NCI-H524 (cell line): ENCODE measurements around the gene PSMB11.

Source experiments
- DNase-seq, 2 experiments: peaks; one replicate each; lab custom pipeline; 2025; lab: John Stamatoyannopoulos, UW

Gene PSMB11

DNA sequence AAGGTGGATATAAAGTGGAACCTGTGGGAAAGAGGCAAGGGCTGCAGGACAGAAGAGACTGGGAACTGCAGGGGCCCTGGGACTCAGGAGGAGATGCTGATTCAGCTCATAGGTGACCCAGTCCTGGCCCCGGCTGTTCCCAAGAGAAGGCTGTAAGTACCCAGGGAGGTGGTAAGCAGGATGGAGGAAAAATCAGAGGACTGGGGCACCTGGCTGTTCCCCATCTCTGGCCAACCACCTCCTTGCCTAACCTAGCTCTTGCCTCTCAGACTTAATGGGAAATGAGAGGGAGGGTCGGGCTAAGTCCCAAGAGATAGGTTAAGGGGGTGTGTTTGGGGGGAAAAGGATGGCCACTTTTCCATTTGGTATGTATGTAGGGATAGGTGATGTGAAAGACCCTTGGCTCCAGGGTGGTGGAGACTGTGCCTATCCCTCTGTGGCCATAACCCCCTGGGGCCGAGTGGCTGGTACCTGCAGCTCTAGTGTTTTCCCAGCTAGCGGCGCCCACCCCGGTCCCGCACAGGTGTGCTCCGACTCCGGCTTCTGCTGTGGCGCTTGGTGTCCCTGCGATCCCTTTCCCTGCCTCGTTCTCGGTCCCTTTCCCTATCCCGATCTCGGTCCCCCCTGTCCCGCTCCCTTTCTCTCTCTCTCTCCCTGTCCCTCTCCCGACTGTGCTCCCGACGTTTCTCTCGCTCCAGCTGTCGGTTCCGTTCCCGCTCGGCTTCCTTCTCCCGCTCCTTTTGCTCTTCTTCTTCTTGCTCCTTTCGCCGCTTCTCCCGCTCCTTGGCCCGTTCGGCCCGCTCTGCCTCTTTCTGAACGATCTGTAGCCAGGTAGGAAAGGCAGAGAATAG, 16.9 kb downstream of the PSMB11 start:
- no peak for DNase-seq

- no peak for DNase-seq
These were observed 18.7 kb downstream of the PSMB11 start for GRCh38 chr14:23060536-23061260.

DNA sequence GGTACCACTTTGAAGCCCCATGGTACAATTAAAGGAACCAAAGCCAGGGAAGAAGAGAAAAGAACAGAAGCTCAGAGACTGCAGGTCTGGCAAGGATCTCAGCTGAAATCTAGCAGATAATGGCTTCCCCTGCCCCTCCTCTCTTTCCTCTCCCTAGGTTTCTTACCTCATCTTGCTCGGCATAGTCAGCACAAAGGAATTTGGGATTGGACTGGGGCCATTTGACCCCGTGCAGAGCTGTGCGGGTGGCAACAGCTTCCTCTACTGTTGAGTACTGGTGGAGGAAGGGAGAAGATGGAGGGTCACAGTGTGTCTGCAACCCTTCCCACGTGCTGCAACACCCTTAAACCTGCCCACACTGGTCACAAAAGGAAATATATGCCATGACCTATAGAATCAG, 20.0 kb downstream of the PSMB11 start:
- DNase-seq = no peak

DNA sequence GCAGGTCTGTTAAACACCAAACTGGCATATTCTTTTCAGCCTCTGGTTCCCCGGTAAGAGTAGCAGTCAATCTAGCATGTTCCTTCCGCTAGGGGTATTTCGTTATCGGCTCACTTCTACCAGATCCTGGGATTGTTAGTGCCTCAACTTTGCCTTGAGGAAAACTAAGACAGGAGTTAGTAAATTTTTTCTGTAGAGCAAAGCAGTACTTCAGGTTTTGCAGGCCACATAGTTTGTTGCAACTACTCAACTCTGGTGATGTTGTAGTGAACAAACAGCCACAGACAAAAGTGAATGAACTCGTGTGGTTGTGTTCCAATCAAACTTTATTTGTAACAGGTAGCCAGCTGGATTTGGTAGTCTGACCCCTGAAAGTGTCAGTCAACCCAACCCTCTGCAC, 21.6 kb downstream of the PSMB11 start:
- DNase-seq = no peak

GRCh38 chr14:23066368-23066767, 24.4 kb downstream of the PSMB11 start:
- DNase-seq = no peak

DNA sequence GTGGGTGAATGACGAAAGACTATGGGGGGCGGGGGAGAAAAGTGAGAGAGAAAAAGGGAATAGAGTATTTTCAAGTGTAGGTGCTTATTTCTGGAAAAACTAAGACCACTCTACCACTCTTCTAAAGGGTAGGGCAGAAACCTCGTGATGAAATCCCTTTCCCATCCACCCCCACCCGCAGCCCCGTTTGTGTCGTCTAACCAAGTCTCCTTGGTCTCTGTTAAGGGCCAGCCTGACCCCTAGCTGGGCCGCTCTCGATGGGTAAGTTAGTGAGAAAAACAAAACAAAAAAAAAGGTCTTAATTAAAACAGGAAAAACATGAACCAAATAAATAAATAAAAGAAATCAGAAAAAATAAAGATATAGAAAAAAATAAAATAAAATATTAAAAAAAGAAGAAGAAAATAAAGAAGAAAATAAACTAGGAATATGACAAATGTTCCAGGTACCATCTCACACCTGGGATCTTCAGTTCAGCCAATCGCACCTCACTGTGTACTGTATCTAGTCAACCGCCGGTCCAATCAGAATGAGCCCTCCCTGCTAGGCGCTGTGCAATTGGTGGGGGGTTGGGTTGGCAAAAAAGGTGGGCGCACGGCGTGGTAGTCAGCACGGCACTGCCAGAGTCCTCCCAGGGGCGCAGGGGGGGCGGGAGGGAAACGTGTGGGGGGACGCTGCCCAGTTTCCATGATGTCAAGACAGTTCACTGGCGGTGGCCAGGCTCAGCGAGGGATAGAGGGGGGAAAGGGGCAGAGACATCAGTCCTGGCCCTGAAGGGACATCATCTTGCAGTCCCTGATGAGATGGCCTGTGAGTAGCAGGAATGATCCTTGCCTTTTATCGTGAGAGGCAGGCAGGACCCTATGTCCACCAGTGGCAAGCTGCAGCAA, 25.1 kb downstream of the PSMB11 start:
- DNase-seq = no peak

GRCh38 chr14:23067847-23068788, 26.1 kb downstream of the PSMB11 start:
- DNase-seq = no peak

GRCh38 chr14:23068789-23069412, 26.9 kb downstream of the PSMB11 start:
- no peak for DNase-seq

DNA sequence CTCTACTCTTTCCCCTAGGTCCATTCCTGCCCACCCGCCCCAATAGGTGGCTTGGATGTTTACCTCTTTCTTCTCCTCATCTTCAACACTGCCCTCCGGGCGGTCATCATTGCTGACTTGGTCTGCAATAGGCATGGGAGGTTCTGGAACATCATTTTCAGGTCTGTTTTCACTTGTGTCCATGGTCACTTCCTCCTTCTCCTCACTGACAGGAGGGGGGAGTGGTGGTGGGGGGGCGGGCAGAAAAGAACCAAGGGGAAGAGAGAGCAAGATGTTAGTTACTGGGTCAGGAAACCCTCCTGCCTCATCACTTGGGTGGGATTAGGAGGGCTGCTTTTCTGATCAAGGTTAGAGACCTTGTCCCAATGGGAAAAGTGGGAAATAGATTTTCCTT, 27.4 kb downstream of the PSMB11 start:
- DNase-seq = no peak

DNA sequence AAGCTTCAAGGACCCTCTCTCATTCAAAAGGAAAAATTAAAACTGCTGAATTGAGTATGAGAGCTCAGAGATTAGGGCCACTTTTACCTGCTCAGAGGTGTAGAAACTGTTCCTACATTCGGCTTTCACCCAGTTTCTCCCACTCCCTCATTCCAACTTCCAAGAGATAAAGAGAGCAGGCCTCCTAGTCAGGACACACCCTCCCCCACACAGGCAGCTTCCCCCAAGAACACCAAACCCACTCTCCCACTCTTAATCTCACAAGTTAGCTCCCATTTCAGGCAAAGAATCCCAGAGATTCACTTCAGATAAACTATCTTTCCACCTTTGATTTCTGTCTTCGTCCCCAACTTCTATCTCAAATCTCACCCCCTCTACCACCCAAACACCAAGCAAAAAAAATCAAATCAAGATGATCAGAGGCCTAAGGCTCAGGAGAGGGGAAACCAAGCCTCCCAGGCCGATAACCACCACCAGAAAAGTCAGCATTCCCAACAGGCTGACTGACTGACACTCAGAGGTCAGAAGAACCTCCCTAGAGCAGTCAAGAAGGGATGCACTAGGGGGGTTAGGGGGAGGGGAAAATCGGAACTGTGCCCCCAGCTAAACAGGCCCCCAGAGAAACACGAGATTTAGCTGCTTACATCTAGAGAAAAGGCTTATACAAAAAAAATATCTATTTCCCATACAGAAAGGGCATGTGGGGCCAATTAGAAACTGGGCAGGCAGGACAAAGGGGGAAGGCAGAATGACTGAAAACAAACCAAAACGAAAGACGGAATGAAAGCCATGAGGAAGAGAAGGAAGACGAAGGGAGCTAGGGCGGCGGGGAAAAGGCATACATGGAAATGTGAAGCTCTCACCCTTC, 28.5 kb downstream of the PSMB11 start:
- DNase-seq = no peak

- no peak for DNase-seq
These were observed 29.4 kb downstream of the PSMB11 start for GRCh38 chr14:23071244-23071920.

GRCh38 chr14:23071921-23072539, 30.0 kb downstream of the PSMB11 start:
- no peak for DNase-seq

- no peak for DNase-seq
These were observed 32.9 kb downstream of the PSMB11 start for GRCh38 chr14:23074906-23075305.

DNA sequence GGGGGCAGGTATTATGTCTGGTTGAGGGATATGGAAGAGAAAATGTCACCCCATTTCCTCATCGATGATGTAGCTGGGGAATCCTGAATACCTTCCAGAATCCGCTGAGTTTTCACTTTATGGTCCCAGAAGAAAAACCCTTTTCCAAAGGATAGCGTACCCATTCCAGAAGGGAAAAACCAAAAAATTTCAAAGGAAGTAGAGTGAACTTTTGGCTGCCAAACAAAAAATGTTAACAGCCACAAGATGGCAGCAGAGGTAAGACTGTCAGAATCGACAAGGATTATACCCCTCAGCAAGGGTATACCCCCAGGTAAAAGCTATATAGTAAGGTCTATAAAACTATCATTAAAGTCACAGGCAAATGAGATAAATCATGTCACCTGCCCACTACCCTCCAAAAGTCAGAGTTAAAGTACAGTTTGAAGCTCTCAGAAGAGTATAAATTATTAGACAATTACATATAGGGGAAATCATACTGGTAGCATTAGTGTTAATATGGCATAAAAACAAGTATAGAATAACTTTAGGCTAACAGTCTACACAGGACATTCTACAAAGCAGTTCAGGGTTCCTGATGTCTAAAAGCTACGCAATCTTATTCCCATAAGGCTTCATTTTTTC, 34.9 kb downstream of the PSMB11 start:
- DNase-seq = no peak

DNA sequence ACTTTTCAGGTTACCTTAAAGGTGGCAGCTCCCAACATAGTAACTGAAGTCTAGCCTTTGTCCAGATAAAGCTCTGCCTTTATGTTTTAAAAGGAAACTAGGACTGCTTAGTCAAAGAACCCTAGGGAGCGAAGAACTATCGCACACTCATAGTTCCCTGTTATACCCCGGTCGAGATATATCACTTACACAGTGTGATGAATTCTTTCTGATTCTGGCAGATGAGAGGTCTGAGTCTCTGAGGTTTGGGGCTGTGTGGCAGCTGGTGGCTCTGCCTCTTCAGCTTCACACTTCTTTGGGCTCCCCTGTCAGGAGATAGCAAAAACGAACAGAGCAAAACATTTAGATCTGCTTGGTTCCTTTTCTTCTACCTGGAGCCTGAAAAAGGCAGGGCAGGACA, 36.0 kb downstream of the PSMB11 start:
- DNase-seq = no peak

DNA sequence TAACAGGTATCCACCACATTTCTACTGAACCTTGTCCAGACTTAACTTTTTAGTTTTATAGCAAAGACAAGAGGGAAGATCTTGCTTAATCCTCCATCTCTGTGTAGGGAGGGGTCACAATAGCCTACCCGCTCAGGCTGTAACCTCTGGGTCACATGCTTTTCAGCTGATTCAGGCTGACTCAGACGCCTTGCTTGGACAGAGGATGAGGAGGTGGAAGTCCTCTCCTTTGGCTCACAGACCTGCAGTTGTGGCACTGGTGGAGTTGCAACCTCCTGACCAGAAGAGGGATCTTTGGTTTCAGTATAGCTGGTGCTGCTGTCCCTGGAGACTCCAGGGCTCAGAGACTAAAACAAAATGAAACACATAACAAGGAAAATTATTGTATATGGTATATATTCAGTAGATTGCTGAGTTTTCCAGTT, 36.7 kb downstream of the PSMB11 start:
- no peak for DNase-seq

DNA sequence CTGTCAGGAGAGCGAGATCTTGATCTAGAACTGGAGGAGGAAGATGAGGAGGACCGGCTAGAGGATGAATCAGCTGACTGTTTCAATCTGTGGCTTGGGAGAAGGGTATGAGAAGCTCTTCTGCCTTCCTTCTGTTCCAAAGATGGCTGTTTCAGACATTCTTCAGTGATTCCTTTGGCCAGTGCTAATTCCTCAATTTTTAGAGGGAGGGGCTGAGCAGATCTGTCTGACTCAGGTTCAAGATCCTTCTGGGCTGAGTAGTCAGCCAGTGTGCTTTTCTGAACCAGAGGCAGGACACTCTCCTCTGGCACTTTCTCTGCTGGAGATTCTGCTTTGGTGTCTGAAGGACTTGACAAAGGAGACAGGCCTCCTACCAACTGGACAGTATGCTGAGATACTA, 37.7 kb downstream of the PSMB11 start:
- DNase-seq = no peak

- DNase-seq = no peak
These were observed 38.5 kb downstream of the PSMB11 start for GRCh38 chr14:23080474-23080873.
